NB4 (cell line): ENCODE results near the gene PC.
"Not testable (repeated sequence)": the region's sequence is repeated elsewhere in the genome, so short reads cannot be mapped to it uniquely, and the experiment has no call there.

ENCODE experiments used
- DNase-seq: peaks from one replicate; pipeline ENCODE4 v3.0.0; 2010; ENCODE audit warnings: low read depth
- H3K4me3 ChIP-seq: one replicate; pipeline ENCODE4 v1.5.1; 2011; ENCODE audit warnings: mild to moderate bottlenecking, low read depth, low read length, moderate library complexity
- CTCF ChIP-seq: IDR thresholded peaks from one replicate; pipeline ENCODE4 v1.5.1; 2012; ENCODE audit warnings: low read depth, low read length
- MAX ChIP-seq: IDR thresholded peaks from 2 replicates; pipeline ENCODE4 v1.6.1; 2011; ENCODE audit warnings: low read depth, low read length
- MYC ChIP-seq: IDR thresholded peaks from 2 replicates; pipeline ENCODE4 v1.6.1; 2011; ENCODE audit warnings: low read depth, low read length
- POLR2A ChIP-seq: IDR thresholded peaks from 2 replicates; pipeline ENCODE4 v1.6.1; 2011; ENCODE audit warnings: mild to moderate bottlenecking; ENCODE audit not compliant: insufficient read length; ENCODE audit errors: extremely low read depth

The PC gene

GRCh38 chr11:67001332-67001731 lies 43.1 kb upstream of the PC start:
- TF ChIP-seq POLR2A (no peak), MAX (no peak), CTCF (no peak), MYC (no peak)
- no peak for DNase-seq
- no peak overlapping the region for H3K4me3 ChIP-seq

- TF ChIP-seq CTCF = no peak
- no peak overlapping the region for H3K4me3 ChIP-seq
- DNase-seq = no peak
Measured at GRCh38 chr11:66999555-66999954, 41.4 kb upstream of the PC start.

GRCh38 chr11:66996609-66997273 lies 38.6 kb upstream of the PC start:
- TF ChIP-seq MYC (no peak), CTCF (no peak), POLR2A (no peak), MAX (no peak)
- no peak overlapping the region for H3K4me3 ChIP-seq
- DNase-seq = no peak

GRCh38 chr11:66992041-66992440 lies 33.9 kb upstream of the PC start:
- TF ChIP-seq MYC (no peak), CTCF (no peak), MAX (no peak), POLR2A (no peak)
- H3K4me3 ChIP-seq = no peak overlapping the region
- DNase-seq = no peak

- DNase-seq = not testable (repeated sequence)
Measured at GRCh38 chr11:66989360-66989759, 31.2 kb upstream of the PC start.

GRCh38 chr11:66988741-66989140 lies 30.6 kb upstream of the PC start:
- H3K4me3 ChIP-seq, DNase-seq: not testable (repeated sequence)

More at GRCh38 chr11:66989360-66989759, 31.2 kb upstream of the PC start:
- H3K4me3 ChIP-seq = not testable (repeated sequence)

GRCh38 chr11:66987924-66988637 lies 29.9 kb upstream of the PC start:
- DNase-seq = no peak
- H3K4me3 ChIP-seq = no peak overlapping the region

More at GRCh38 chr11:66987924-66988637, 29.9 kb upstream of the PC start:
- TF ChIP-seq MAX (no peak), MYC (no peak), CTCF (no peak), POLR2A (no peak)
